ENCODE data around the gene IFT81. TPM values are rescaled to one million over a fixed set of nuclear protein-coding genes. Genes with fewer than 3 reads are reported as not detected.

Gene IFT81
- total and polyA plus RNA-seq, 2 of the 13 experiments (the other 11 are each of a cell fraction or from before 2014, with no cell fraction given) = 4.2 to 13.0 TPM

DNA sequence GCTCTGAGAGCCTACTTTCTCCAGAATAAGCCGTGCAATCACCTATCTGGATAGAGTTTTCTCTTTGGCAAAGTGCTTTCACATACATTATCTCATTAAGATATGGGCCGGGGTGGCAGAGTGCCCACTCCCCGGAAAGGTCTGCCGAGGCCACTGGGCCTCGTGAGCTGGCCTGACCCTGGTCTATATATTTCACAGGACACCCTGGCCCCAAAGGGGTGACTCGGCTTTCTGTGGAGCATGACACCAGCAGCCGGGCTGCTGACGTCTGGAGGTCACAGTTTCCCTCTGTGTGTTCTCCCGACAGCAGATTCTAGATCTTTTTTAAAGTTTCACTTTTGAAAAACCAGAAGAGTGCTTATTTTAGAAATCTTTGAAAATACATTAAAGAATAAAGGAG lies 129.0 kb downstream of the IFT81 start:
- ATAC-seq (no peak), FAIRE-seq (no peak), DNase-seq (ENCODE audit: low spot score) (no peak)
- H3K79me2 ChIP-seq (ENCODE audit: insufficient read depth, low read length) = no peaks in the 10 kb centered on the region
- intact Hi-C loops (cut with micrococcal nuclease; ENCODE audit: unreplicated experiment) (no loop called here), in situ Hi-C loops (cut with HindIII; ENCODE audit: extremely low pct_ligation_motif_present, low pct_unique_long_range_greater_than_20kb) (no loop called here)
- H2AFZ ChIP-seq (ENCODE audit: low read length) = peak overlapping the region; percentile 62
- CTCF ChIA-PET (ENCODE audit: low intra/inter-chr PET ratio, low total read pairs) = no interaction called here
- H3K27ac ChIP-seq (ENCODE audit: extremely low read length, insufficient read depth, low read length) = no peak overlapping the region
- H4K20me1 ChIP-seq (ENCODE audit: insufficient read depth, low read length) = no peaks in the 10 kb centered on the region
- POLR2A ChIA-PET = interaction anchor here (1.2 to 1.8 kb wide), 3 partner anchors 17 to 142 kb away, joined by 4 to 7 read pairs (median 5); no protein-coding TSS in a partner anchor
- H3K4me3 ChIP-seq (replicated peaks in 1 of 3; ENCODE audit: insufficient read depth in 1 of 3, low read depth in 2 of 3, low read length in 3 of 3) = peak overlapping the region; percentile 24 to 53 (median 32); a peak in 4 of 6 replicates
- no TSS peak for BruUV-seq (replicated peaks)
- WGBS (ENCODE audit: low lambda C conversion rate) = 4% methylated on average over 9 of the region's 9 CpGs
- peak overlapping the region; percentile 75 for H3K4me2 ChIP-seq (ENCODE audit: low read depth, low read length)
- H3K9ac ChIP-seq (ENCODE audit: insufficient read depth, low read depth, low read length) = 0 out of 2 replicates have a peak overlapping the region, but pooled peaks have one; percentile 29
- no peaks in the 10 kb centered on the region for H3K27me3 ChIP-seq (ENCODE audit: control insufficient read depth in 1 of 2, insufficient read depth in 2 of 2, low read length in 2 of 2)
- no peaks in the 10 kb centered on the region for H3K36me3 ChIP-seq (replicated peaks in 1 of 2; ENCODE audit: control insufficient read depth in 1 of 2, insufficient read depth in 2 of 2, low read length in 2 of 2)
- no peaks in the 10 kb centered on the region for H3K9me3 ChIP-seq (ENCODE audit: low read length)
- TF ChIP-seq YEATS2 (CRISPR knock-in tag; IDR thresholded peaks at IDR 0.05; ENCODE audit: borderline replicate concordance) = no peak
- 0 out of 2 replicates have a peak, but pooled peaks have one; percentile 48 for TF ChIP-seq ZBTB21 (CRISPR knock-in tag; IDR thresholded peaks at IDR 0.05)
- 0 out of 2 replicates have a peak, but pooled peaks have one; percentile 14 for TF ChIP-seq KAT8 (CRISPR knock-in tag; IDR thresholded peaks at IDR 0.05)
- TF ChIP-seq RXRB (CRISPR knock-in tag; IDR thresholded peaks at IDR 0.05; ENCODE audit: borderline replicate concordance) = 0 out of 2 replicates have a peak, but pooled peaks have one; percentile 13
- TF ChIP-seq TSC22D2 (CRISPR knock-in tag; IDR thresholded peaks at IDR 0.05; ENCODE audit: borderline replicate concordance) = no peak
- no peak for TF ChIP-seq ZNF549 (CRISPR knock-in tag; IDR thresholded peaks at IDR 0.05)
- TF ChIP-seq NKX3-1 (CRISPR knock-in tag; IDR thresholded peaks at IDR 0.05) = no peak
- no peak for TF ChIP-seq NFE2 (CRISPR knock-in tag; IDR thresholded peaks at IDR 0.05)
- TF ChIP-seq, protein P1, sequence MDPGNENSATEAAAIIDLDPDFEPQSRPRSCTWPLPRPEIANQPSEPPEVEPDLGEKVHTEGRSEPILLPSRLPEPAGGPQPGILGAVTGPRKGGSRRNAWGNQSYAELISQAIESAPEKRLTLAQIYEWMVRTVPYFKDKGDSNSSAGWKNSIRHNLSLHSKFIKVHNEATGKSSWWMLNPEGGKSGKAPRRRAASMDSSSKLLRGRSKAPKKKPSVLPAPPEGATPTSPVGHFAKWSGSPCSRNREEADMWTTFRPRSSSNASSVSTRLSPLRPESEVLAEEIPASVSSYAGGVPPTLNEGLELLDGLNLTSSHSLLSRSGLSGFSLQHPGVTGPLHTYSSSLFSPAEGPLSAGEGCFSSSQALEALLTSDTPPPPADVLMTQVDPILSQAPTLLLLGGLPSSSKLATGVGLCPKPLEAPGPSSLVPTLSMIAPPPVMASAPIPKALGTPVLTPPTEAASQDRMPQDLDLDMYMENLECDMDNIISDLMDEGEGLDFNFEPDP (CRISPR knock-in tag; conservative IDR thresholded peaks at IDR 0.05) = no peak
- TF ChIP-seq TRIM24 (CRISPR knock-in tag; IDR thresholded peaks at IDR 0.05) = no peak
- peak; percentile 59 for TF ChIP-seq ZNF629 (CRISPR knock-in tag; conservative IDR thresholded peaks at IDR 0.05)
- peak; percentile 88 for TF ChIP-seq ZFAT (CRISPR knock-in tag; conservative IDR thresholded peaks at IDR 0.05)
- no peak for TF ChIP-seq CREB1 (IDR thresholded peaks at IDR 0.05)
- TF ChIP-seq CREB1 (CRISPR knock-in tag; IDR thresholded peaks at IDR 0.05) = peak; percentile 33; the same call in 1 of the 2 replicates
- TF ChIP-seq, protein P2, sequence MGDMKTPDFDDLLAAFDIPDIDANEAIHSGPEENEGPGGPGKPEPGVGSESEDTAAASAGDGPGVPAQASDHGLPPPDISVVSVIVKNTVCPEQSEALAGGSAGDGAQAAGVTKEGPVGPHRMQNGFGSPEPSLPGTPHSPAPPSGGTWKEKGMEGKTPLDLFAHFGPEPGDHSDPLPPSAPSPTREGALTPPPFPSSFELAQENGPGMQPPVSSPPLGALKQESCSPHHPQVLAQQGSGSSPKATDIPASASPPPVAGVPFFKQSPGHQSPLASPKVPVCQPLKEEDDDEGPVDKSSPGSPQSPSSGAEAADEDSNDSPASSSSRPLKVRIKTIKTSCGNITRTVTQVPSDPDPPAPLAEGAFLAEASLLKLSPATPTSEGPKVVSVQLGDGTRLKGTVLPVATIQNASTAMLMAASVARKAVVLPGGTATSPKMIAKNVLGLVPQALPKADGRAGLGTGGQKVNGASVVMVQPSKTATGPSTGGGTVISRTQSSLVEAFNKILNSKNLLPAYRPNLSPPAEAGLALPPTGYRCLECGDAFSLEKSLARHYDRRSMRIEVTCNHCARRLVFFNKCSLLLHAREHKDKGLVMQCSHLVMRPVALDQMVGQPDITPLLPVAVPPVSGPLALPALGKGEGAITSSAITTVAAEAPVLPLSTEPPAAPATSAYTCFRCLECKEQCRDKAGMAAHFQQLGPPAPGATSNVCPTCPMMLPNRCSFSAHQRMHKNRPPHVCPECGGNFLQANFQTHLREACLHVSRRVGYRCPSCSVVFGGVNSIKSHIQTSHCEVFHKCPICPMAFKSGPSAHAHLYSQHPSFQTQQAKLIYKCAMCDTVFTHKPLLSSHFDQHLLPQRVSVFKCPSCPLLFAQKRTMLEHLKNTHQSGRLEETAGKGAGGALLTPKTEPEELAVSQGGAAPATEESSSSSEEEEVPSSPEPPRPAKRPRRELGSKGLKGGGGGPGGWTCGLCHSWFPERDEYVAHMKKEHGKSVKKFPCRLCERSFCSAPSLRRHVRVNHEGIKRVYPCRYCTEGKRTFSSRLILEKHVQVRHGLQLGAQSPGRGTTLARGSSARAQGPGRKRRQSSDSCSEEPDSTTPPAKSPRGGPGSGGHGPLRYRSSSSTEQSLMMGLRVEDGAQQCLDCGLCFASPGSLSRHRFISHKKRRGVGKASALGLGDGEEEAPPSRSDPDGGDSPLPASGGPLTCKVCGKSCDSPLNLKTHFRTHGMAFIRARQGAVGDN (CRISPR knock-in tag; IDR thresholded peaks at IDR 0.05) = peak; percentile 45; the same call in 1 of the 2 replicates
- TF ChIP-seq ATF1 (CRISPR knock-in tag; IDR thresholded peaks at IDR 0.05) = 0 out of 2 replicates have a peak, but pooled peaks have one; percentile 36
- TF ChIP-seq HMG20B (CRISPR knock-in tag; conservative IDR thresholded peaks at IDR 0.05) = no peak
- no peak for TF ChIP-seq NCOR1 (IDR thresholded peaks at IDR 0.05; ENCODE audit: borderline replicate concordance, low read length)
- peaks cover 75% of the 10 kb centered on the region for H3K4me1 ChIP-seq (ENCODE audit: insufficient read depth, low read length)

All from HepG2 (cell line).